ENCODE results near the gene LILRA5. TPM values are rescaled to one million over a fixed set of nuclear protein-coding genes. Genes with fewer than 3 reads are reported as not detected.
A peak's percentile ranks its signal among the peaks of the same experiment; 100 is the strongest.
"Not testable (repeated sequence)": the region's sequence is repeated elsewhere in the genome, so short reads cannot be mapped to it uniquely, and the experiment has no call there.

The LILRA5 gene
- total RNA-seq, 2 donors from 2014 or later = not detected

- Mint-ChIP-seq H3K27ac (no peak overlapping the region), H3K9me3 (no peaks in the 10 kb centered on the region), H3K36me3 (no peaks in the 10 kb centered on the region)
- ATAC-seq (no peak), DNase-seq (ENCODE audit: low spot score in 2 of 2) (no peak)
Observed at GRCh38 chr19:54336893-54337857, 24.2 kb upstream of the LILRA5 start.

GRCh38 chr19:54335979-54336892 lies 23.3 kb upstream of the LILRA5 start:
- H3K36me3 Mint-ChIP-seq = no peaks in the 10 kb centered on the region
- ATAC-seq = no peak
- H3K27ac Mint-ChIP-seq = no peak overlapping the region
- H3K9me3 Mint-ChIP-seq = no peaks in the 10 kb centered on the region
- DNase-seq (ENCODE audit: low spot score in 2 of 2) = no peak

GRCh38 chr19:54335164-54335563 lies 22.2 kb upstream of the LILRA5 start:
- no peaks in the 10 kb centered on the region for H3K9me3 Mint-ChIP-seq
- ATAC-seq (no peak), DNase-seq (ENCODE audit: low spot score in 2 of 2) (no peak)
- H3K27ac Mint-ChIP-seq = peak overlapping the region in 1 of 2 donors; percentile 3
- H3K36me3 Mint-ChIP-seq = no peaks in the 10 kb centered on the region

- Mint-ChIP-seq H3K27ac (no peak overlapping the region), H3K9me3 (peaks cover 0 to under 1% of the 10 kb centered on the region in 2 donors), H3K36me3 (no peaks in the 10 kb centered on the region)
- DNase-seq (ENCODE audit: low spot score in 2 of 2) (no peak), ATAC-seq (no peak)
Observed at GRCh38 chr19:54333586-54334298, 20.8 kb upstream of the LILRA5 start.

- Mint-ChIP-seq H3K36me3 (no peaks in the 10 kb centered on the region), H3K9me3 (peaks cover 0 to 3% of the 10 kb centered on the region in 2 donors), H3K27ac (no peak overlapping the region)
- DNase-seq (ENCODE audit: low spot score in 2 of 2) (no peak), ATAC-seq (no peak)
Observed at GRCh38 chr19:54332149-54332548, 19.2 kb upstream of the LILRA5 start.

- DNase-seq (ENCODE audit: low spot score in 2 of 2) (no peak), ATAC-seq (no peak)
- H3K9me3 Mint-ChIP-seq = peaks cover 0 to 3% of the 10 kb centered on the region in 2 donors
- no peaks in the 10 kb centered on the region for H3K36me3 Mint-ChIP-seq
- no peak overlapping the region for H3K27ac Mint-ChIP-seq
Observed at GRCh38 chr19:54331626-54332025, 18.7 kb upstream of the LILRA5 start.

GRCh38 chr19:54329476-54330165 lies 16.7 kb upstream of the LILRA5 start:
- H3K9me3 Mint-ChIP-seq = peaks cover 0 to 3% of the 10 kb centered on the region in 2 donors
- no peak overlapping the region for H3K27ac Mint-ChIP-seq
- no peaks in the 10 kb centered on the region for H3K36me3 Mint-ChIP-seq
- no peak for ATAC-seq
- no peak for DNase-seq (ENCODE audit: low spot score in 2 of 2)

GRCh38 chr19:54328781-54329180 lies 15.8 kb upstream of the LILRA5 start:
- not testable (repeated sequence) for H3K27ac Mint-ChIP-seq, H3K9me3 Mint-ChIP-seq

GRCh38 chr19:54325631-54326030 lies 12.7 kb upstream of the LILRA5 start:
- Mint-ChIP-seq H3K27ac (no peak overlapping the region), H3K9me3 (peaks cover 0 to 3% of the 10 kb centered on the region in 2 donors), H3K36me3 (no peaks in the 10 kb centered on the region)
- no peak for DNase-seq (ENCODE audit: low spot score in 2 of 2)
- ATAC-seq = no peak

More at GRCh38 chr19:54328781-54329180, 15.8 kb upstream of the LILRA5 start:
- not testable (repeated sequence) for ATAC-seq; DNase-seq (ENCODE audit: low spot score in 2 of 2); H3K36me3 Mint-ChIP-seq

- ATAC-seq (peak; percentile 59 to 62), DNase-seq (ENCODE audit: low spot score in 2 of 2) (peak; percentile 49 to 58)
- Mint-ChIP-seq H3K36me3 (no peaks in the 10 kb centered on the region), H3K27ac (no peak overlapping the region), H3K9me3 (peaks cover 0 to 3% of the 10 kb centered on the region in 2 donors)
Observed at GRCh38 chr19:54325194-54325621, 12.2 kb upstream of the LILRA5 start.

- ATAC-seq (no peak), DNase-seq (ENCODE audit: low spot score in 2 of 2) (no peak)
- peaks cover 0 to 3% of the 10 kb centered on the region in 2 donors for H3K9me3 Mint-ChIP-seq
- no peaks in the 10 kb centered on the region for H3K36me3 Mint-ChIP-seq
- H3K27ac Mint-ChIP-seq = no peak overlapping the region
Observed at GRCh38 chr19:54324071-54324470, 11.1 kb upstream of the LILRA5 start.

- not testable (repeated sequence) for H3K36me3 Mint-ChIP-seq; DNase-seq (ENCODE audit: low spot score in 2 of 2); ATAC-seq; H3K27ac Mint-ChIP-seq; H3K9me3 Mint-ChIP-seq
Observed at GRCh38 chr19:54322934-54323333, 10.0 kb upstream of the LILRA5 start.

- peak in 1 of 2 donors; percentile 33 for DNase-seq (ENCODE audit: low spot score in 2 of 2)
- not testable (repeated sequence) for H3K27ac Mint-ChIP-seq, H3K9me3 Mint-ChIP-seq, ATAC-seq, H3K36me3 Mint-ChIP-seq
Observed at GRCh38 chr19:54322295-54322694, 9.3 kb upstream of the LILRA5 start.

GRCh38 chr19:54319892-54320670 lies 7.1 kb upstream of the LILRA5 start:
- ATAC-seq (no peak), DNase-seq (ENCODE audit: low spot score in 2 of 2) (no peak)
- no peaks in the 10 kb centered on the region for H3K9me3 Mint-ChIP-seq
- no peak overlapping the region for H3K27ac Mint-ChIP-seq
- no peaks in the 10 kb centered on the region for H3K36me3 Mint-ChIP-seq

- Mint-ChIP-seq H3K9me3 (no peaks in the 10 kb centered on the region), H3K36me3 (no peaks in the 10 kb centered on the region), H3K27ac (no peak overlapping the region)
- DNase-seq (ENCODE audit: low spot score in 2 of 2) = no peak
- ATAC-seq = no peak
Observed at GRCh38 chr19:54319049-54319448, 6.1 kb upstream of the LILRA5 start.
